T1000 (cell line): ENCODE results near the gene TEX29.

Source experiments
- DNase-seq: peaks from one replicate; lab custom pipeline; 2025; ENCODE audit warnings: mixed read lengths; lab: John Stamatoyannopoulos, UW

The TEX29 gene

DNA sequence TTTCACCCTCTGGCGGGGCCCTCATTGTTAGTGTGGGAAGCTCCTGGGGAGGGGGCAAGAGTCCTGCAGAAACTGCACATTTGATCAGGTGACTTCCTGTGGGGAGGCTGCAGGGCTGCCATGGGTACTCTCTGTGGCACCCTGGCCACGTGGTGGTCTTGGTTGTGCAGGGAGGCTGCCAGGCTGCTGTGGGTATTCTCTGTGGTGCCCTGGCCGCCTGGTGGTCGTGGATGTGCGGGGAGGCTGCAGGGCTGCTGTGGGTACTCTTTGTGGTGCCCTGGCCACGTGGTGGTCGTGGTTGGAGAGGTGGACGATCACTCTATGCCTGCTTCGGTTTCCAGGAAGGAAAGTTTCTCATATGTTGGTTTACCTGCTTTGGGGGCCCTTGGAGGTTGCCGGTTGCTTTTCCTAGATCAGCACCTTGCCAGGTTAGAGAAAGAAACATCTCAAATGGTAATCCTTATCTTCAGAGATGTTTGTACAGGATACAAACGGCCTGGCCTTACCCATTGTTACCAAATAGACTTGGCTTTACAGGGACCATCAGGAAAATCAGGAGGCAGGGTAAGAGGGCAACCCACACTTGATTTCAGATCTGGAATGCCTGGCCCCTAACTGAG lies 22.9 kb downstream of the TEX29 start:
- DNase-seq, result no peak

GRCh38 chr13:111344471-111345191 lies 24.2 kb downstream of the TEX29 start:
- no peak for DNase-seq

GRCh38 chr13:111345682-111346081 lies 25.2 kb downstream of the TEX29 start:
- no peak for DNase-seq

DNA sequence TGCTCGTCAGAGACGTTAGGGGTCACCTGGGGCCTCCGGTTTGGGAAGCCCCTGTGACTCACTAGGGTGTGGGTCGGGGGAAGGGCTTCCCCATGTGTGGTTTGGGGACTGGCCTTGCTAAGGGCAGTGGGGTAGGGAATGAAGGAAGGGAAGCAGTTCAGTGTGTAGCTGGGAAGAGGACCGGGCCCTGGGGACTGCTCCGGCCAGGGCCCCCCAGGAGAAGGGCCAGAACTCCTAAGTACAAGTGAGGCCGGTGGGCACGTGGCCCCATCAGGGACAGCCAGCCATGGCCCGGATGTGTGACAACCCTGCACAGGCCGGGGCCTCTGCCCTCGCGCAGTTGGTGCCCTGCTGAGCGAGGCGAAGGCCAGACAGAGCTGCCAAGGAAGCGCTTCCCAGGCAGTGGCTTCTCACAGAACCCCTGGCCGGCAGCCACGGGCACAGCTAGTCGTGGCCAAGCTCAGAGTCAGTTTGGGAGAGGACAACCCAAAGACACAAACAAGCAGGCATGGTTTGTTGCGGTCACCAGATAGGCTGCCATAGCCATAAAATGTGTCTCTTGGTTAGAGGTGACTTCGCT lies 25.7 kb downstream of the TEX29 start:
- DNase-seq, result no peak

DNA sequence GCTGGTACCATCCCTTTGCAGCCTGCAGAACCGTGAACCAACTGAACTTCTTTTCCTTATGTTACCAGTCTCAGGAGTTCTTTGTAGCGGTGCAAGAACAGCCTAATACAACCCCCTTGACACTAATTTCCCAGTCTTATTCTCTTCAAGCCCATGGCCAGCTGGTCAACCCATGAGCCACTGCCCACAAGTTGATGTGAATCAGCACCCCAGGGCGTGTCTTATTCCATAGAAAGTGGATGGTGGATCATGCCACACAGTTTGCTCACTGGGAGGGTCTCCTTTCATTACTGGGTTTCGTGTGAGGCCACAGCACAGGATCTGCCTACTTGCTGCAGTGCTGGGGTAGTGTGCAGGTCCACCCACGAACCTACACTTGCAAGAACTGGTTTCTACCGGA lies 27.0 kb downstream of the TEX29 start:
- no peak for DNase-seq

- no peak for DNase-seq
Observed at GRCh38 chr13:111353508-111353907, 33.1 kb downstream of the TEX29 start.

GRCh38 chr13:111354789-111355188 lies 34.3 kb downstream of the TEX29 start:
- DNase-seq, result no peak

- DNase-seq, result no peak
Observed at GRCh38 chr13:111356795-111357194, 36.4 kb downstream of the TEX29 start.

DNA sequence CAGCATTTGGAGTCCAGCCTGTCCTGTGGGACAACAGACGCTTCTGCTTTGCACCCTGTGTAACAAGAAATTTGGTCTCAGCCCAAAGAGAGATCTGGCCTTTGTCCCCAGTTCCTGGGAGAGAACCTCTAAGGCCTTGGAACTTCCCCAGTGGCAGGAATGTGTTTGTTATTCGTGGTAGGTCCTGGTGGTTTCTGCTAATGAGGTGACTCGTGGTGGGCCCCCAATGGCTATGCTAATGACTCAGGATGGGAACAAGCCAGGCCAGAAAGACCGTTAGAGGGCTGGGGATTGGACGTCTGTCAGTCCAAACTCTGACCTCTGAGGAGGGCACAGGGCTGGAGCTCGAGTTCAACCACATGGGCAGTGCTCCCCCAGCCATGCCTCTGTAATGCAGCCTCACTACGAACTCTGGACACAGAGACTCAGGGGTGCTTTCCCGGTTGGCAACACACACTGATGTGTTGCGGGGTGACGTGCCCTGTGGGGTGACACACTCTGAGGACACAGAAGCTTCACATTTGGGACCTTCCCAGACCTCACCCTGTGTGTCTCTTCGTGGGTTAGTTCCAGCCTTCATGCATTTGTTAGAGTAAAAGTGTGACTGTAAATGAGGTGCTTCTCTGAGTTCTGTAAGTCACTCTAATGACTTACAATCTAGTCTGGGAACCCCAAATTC lies 38.9 kb downstream of the TEX29 start:
- no peak for DNase-seq

DNA sequence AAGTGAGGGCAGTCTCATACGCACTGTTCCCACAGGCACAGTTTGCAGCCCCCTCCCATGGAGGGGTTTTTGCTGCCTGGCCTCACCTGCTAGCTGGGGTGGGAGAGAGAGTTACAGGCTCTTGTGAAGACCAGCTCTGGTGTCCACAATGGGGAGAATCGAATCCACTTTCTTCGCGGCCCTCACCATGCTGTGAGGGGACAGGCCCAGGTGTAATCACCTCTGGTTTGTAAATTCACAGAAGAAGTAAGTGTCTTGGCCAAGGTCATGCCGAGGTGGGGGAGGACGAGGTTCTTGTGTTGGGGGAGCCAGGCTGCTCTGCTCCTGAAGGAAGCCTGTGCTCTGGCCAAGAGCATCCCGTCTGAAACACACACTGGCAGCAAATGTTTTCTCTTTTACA lies 39.5 kb downstream of the TEX29 start:
- no peak for DNase-seq

DNA sequence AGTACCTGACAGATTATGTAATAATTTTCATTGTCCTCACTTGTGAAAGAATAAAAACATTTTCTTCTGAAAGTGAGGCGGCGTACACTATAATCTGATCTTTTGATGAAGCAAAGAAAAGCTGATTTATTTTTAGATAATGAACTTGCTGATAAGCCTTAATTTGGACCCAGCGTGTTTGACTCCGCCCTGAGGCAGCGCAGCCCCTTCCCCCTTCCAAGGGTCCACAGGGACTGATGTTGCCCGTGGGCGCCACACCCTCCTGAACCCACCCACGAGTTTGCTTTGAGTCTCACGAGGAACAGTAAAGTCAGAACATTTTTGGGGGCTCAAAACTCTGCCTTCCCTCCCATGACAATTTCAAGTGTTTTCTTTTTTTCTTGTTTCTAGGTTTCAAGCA lies 40.0 kb downstream of the TEX29 start:
- DNase-seq, result no peak

DNA sequence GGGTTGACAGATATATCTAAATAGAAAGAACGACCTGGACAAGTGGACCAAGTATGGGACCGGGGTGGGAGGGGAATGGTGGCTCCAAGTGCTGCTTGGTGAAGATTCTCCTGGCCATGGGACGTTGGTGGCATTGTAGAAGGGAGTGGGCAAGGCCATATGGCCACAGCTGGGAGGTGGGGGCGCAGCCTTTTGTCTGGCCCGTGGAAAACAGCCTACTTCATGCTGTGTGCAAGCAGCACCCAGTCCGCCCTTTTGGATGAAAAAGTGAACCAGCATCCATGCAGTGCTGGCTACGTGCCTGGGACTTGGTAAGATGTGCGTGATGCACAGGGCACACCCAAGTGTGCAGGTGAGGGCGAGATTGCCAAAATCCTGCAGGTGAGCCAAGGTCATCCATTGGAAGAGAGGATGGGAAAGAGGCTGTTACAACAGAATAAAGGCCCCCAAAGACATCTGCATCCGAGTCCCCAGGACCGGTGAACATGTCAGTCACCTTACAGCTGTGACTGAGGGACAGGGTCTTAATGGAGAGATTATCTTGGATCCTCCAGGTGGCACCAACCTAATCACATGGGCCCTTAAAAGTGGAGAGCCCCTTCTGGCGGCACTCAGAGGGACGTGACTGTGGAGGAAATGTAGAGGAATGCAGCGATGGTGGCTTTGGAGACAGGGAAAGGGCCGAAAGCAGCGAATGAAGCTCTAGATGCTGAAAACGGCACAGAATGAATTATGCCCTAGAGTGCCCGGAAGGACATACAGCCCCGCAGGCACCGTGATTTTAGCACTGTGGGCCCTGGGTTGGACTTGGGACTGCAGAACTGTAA lies 40.8 kb downstream of the TEX29 start:
- DNase-seq, result no peak

GRCh38 chr13:111361873-111362648 lies 41.6 kb downstream of the TEX29 start:
- no peak for DNase-seq

- DNase-seq, result no peak
Observed at GRCh38 chr13:111363121-111363520, 42.7 kb downstream of the TEX29 start.

GRCh38 chr13:111363591-111363990 lies 43.1 kb downstream of the TEX29 start:
- no peak for DNase-seq

GRCh38 chr13:111365149-111366005 lies 44.9 kb downstream of the TEX29 start:
- no peak for DNase-seq

GRCh38 chr13:111367340-111367739 lies 46.9 kb downstream of the TEX29 start:
- DNase-seq, result no peak

DNA sequence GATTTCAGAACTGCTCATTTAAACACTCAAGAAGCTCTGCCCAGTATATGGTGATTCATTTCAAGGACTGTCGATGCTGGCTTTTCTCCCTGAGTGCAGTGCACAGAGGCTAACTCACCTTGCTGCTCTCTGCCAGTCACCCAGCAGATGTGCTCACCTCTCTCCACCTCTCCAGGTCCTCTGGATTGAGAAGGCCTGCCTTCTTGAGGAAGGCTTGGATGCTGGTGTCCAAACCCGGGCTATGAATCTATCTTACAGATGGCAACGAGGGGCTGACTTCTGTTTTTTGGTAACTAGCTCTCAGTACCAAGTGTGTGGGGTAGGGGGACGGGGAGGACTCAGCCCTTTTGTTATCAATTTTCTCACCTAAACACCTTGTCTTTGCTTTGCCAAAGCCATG lies 47.6 kb downstream of the TEX29 start:
- DNase-seq, result no peak

- DNase-seq, result no peak
Observed at GRCh38 chr13:111370147-111370546, 49.7 kb downstream of the TEX29 start.
